ENCODE data around the gene RTN3.
A peak's percentile ranks its signal among the peaks of the same experiment; 100 is the strongest.
"Not testable (repeated sequence)": the region's sequence is repeated elsewhere in the genome, so short reads cannot be mapped to it uniquely, and the experiment has no call there.

The RTN3 gene

GRCh38 chr11:63681321-63682065 is at the start of gene RTN3:
TSS of gene RTN3 (plus strand) at chr11:63681500. CDS start at chr11:63681637, 137 bp downstream.
- peak within 1 kb of the TSS; percentile 92 for H3K9ac ChIP-seq (ENCODE audit: low read depth, low read length)
- H3K4me1 ChIP-seq (ENCODE audit: insufficient read depth, low read length): peaks cover 7% of the 10 kb centered on the region
- no peaks in the 10 kb centered on the region; the same call in 1 of the 2 replicates for H3K36me3 ChIP-seq (ENCODE audit: insufficient read depth, low read length)
- no peaks in the 10 kb centered on the region for H3K9me3 ChIP-seq (ENCODE audit: control insufficient read depth, insufficient read depth, low read length)

GRCh38 chr11:63635762-63636465 is 45.4 kb upstream of the RTN3 start:
- Histone ChIP-seq H3K9me3 (ENCODE audit: control insufficient read depth, insufficient read depth, low read length) (no peaks in the 10 kb centered on the region), H3K9ac (ENCODE audit: low read depth, low read length) (no peak overlapping the region), H3K36me3 (ENCODE audit: insufficient read depth, low read length) (peaks cover 8% of the 10 kb centered on the region; the same call in 1 of the 2 replicates), H3K4me1 (ENCODE audit: insufficient read depth, low read length) (peaks cover 7% of the 10 kb centered on the region; the same call in 1 of the 2 replicates)

- H3K9ac ChIP-seq (ENCODE audit: low read depth, low read length); H3K36me3 ChIP-seq (ENCODE audit: insufficient read depth, low read length); H3K9me3 ChIP-seq (ENCODE audit: control insufficient read depth, insufficient read depth, low read length); H3K4me1 ChIP-seq (ENCODE audit: insufficient read depth, low read length): not testable (repeated sequence)
Observed at GRCh38 chr11:63638436-63638835, 42.9 kb upstream of the RTN3 start.

- peaks cover 4% of the 10 kb centered on the region; the same call in 1 of the 2 replicates for H3K36me3 ChIP-seq (ENCODE audit: insufficient read depth, low read length)
- H3K4me1 ChIP-seq (ENCODE audit: insufficient read depth, low read length): peaks cover 7% of the 10 kb centered on the region; the same call in 1 of the 2 replicates
- no peaks in the 10 kb centered on the region for H3K9me3 ChIP-seq (ENCODE audit: control insufficient read depth, insufficient read depth, low read length)
- no peak overlapping the region for H3K9ac ChIP-seq (ENCODE audit: low read depth, low read length)
Observed at GRCh38 chr11:63639199-63639832, 42.0 kb upstream of the RTN3 start.

GRCh38 chr11:63641727-63642126 is 39.6 kb upstream of the RTN3 start:
- no peaks in the 10 kb centered on the region for H3K4me1 ChIP-seq (ENCODE audit: insufficient read depth, low read length)
- H3K36me3 ChIP-seq (ENCODE audit: insufficient read depth, low read length): peaks cover 4% of the 10 kb centered on the region; the same call in 1 of the 2 replicates
- no peaks in the 10 kb centered on the region for H3K9me3 ChIP-seq (ENCODE audit: control insufficient read depth, insufficient read depth, low read length)
- no peak overlapping the region for H3K9ac ChIP-seq (ENCODE audit: low read depth, low read length)

GRCh38 chr11:63643205-63643604 is 38.1 kb upstream of the RTN3 start:
- Histone ChIP-seq H3K9ac (ENCODE audit: low read depth, low read length) (no peak overlapping the region), H3K4me1 (ENCODE audit: insufficient read depth, low read length) (no peaks in the 10 kb centered on the region), H3K36me3 (ENCODE audit: insufficient read depth, low read length) (peaks cover 4% of the 10 kb centered on the region; the same call in 1 of the 2 replicates), H3K9me3 (ENCODE audit: control insufficient read depth, insufficient read depth, low read length) (no peaks in the 10 kb centered on the region)

GRCh38 chr11:63652671-63653070 is 28.6 kb upstream of the RTN3 start:
- Histone ChIP-seq H3K9me3 (ENCODE audit: control insufficient read depth, insufficient read depth, low read length) (no peaks in the 10 kb centered on the region), H3K36me3 (ENCODE audit: insufficient read depth, low read length) (peaks cover 4% of the 10 kb centered on the region; the same call in 1 of the 2 replicates), H3K4me1 (ENCODE audit: insufficient read depth, low read length) (no peaks in the 10 kb centered on the region), H3K9ac (ENCODE audit: low read depth, low read length) (no peak overlapping the region)

- no peaks in the 10 kb centered on the region for H3K4me1 ChIP-seq (ENCODE audit: insufficient read depth, low read length)
- H3K9ac ChIP-seq (ENCODE audit: low read depth, low read length): no peak overlapping the region
- H3K9me3 ChIP-seq (ENCODE audit: control insufficient read depth, insufficient read depth, low read length): no peaks in the 10 kb centered on the region
- 0 out of 2 replicates have a peak, but pooled peaks cover 5% of the 10 kb centered on the region for H3K36me3 ChIP-seq (ENCODE audit: insufficient read depth, low read length)
Observed at GRCh38 chr11:63660972-63661371, 20.3 kb upstream of the RTN3 start.

- Histone ChIP-seq H3K9ac (ENCODE audit: low read depth, low read length) (no peak overlapping the region), H3K36me3 (ENCODE audit: insufficient read depth, low read length) (no peaks in the 10 kb centered on the region), H3K4me1 (ENCODE audit: insufficient read depth, low read length) (peaks cover 21% of the 10 kb centered on the region), H3K9me3 (ENCODE audit: control insufficient read depth, insufficient read depth, low read length) (no peaks in the 10 kb centered on the region)
Observed at GRCh38 chr11:63663809-63664208, 17.5 kb upstream of the RTN3 start.

- Histone ChIP-seq H3K4me1 (ENCODE audit: insufficient read depth, low read length) (peaks cover 26% of the 10 kb centered on the region), H3K36me3 (ENCODE audit: insufficient read depth, low read length) (no peaks in the 10 kb centered on the region), H3K9me3 (ENCODE audit: control insufficient read depth, insufficient read depth, low read length) (no peaks in the 10 kb centered on the region), H3K9ac (ENCODE audit: low read depth, low read length) (no peak overlapping the region)
Observed at GRCh38 chr11:63666874-63667273, 14.4 kb upstream of the RTN3 start.

- peaks cover 26% of the 10 kb centered on the region for H3K4me1 ChIP-seq (ENCODE audit: insufficient read depth, low read length)
- no peak overlapping the region for H3K9ac ChIP-seq (ENCODE audit: low read depth, low read length)
- H3K9me3 ChIP-seq (ENCODE audit: control insufficient read depth, insufficient read depth, low read length): no peaks in the 10 kb centered on the region
- H3K36me3 ChIP-seq (ENCODE audit: insufficient read depth, low read length): no peaks in the 10 kb centered on the region
Observed at GRCh38 chr11:63667995-63668795, 13.1 kb upstream of the RTN3 start.

GRCh38 chr11:63670096-63670432 is 11.2 kb upstream of the RTN3 start:
- Histone ChIP-seq H3K9me3 (ENCODE audit: control insufficient read depth, insufficient read depth, low read length) (no peaks in the 10 kb centered on the region), H3K9ac (ENCODE audit: low read depth, low read length) (peak overlapping the region; percentile 45)

GRCh38 chr11:63670433-63671321 is 10.6 kb upstream of the RTN3 start:
- H3K9ac ChIP-seq (ENCODE audit: low read depth, low read length): peak overlapping the region; percentile 45
- no peaks in the 10 kb centered on the region for H3K9me3 ChIP-seq (ENCODE audit: control insufficient read depth, insufficient read depth, low read length)
- no peaks in the 10 kb centered on the region for H3K36me3 ChIP-seq (ENCODE audit: insufficient read depth, low read length)
- H3K4me1 ChIP-seq (ENCODE audit: insufficient read depth, low read length): peaks cover 26% of the 10 kb centered on the region

More at GRCh38 chr11:63670096-63670432, 11.2 kb upstream of the RTN3 start:
- Histone ChIP-seq H3K36me3 (ENCODE audit: insufficient read depth, low read length) (no peaks in the 10 kb centered on the region), H3K4me1 (ENCODE audit: insufficient read depth, low read length) (peaks cover 26% of the 10 kb centered on the region)
